GM06990 (cell line): ENCODE data around the gene AATF.

Experiments used
- DNase-seq: peaks from one replicate; pipeline ENCODE4 v3.0.0-alpha.2; 2011; ENCODE audit not compliant: insufficient read length; ENCODE audit errors: extremely low read depth
- H3K27me3 ChIP-seq: replicated peaks from 2 replicates; pipeline ENCODE4 v1.6.0; 2011; ENCODE audit warnings: low read length; ENCODE audit not compliant: control insufficient read depth, insufficient read depth
- H3K36me3 ChIP-seq: 2 replicates; pipeline ENCODE4 v1.5.1; 2011; ENCODE audit warnings: low read length; ENCODE audit not compliant: control insufficient read depth, insufficient read depth
- H3K4me3 ChIP-seq: replicated peaks from 2 replicates; pipeline ENCODE4 v1.5.1; 2011; ENCODE audit warnings: low read depth, mild to moderate bottlenecking, control low read depth, low read length
- CTCF ChIP-seq: IDR thresholded peaks from 2 replicates; pipeline ENCODE4 v1.5.1; 2011; ENCODE audit warnings: low read length, control low read depth, mild to moderate bottlenecking, inconsistent platforms; ENCODE audit not compliant: insufficient read depth, poor library complexity, severe bottlenecking

The AATF gene

GRCh38 chr17:37047631-37048104 lies 98.9 kb downstream of the AATF start:
- Histone ChIP-seq H3K27me3 (no peaks in the 10 kb centered on the region), H3K4me3 (no peak overlapping the region), H3K36me3 (peaks cover 13% of the 10 kb centered on the region)
- TF ChIP-seq CTCF = peak; percentile 90
- peak; percentile 23 for DNase-seq

GRCh38 chr17:37048811-37049210 lies 100.1 kb downstream of the AATF start:
- Histone ChIP-seq H3K36me3 (peaks cover 13% of the 10 kb centered on the region), H3K4me3 (no peak overlapping the region), H3K27me3 (no peaks in the 10 kb centered on the region)
- DNase-seq = no peak
- TF ChIP-seq CTCF = no peak

GRCh38 chr17:37050920-37051319 lies 102.2 kb downstream of the AATF start:
- TF ChIP-seq CTCF = no peak
- no peak for DNase-seq
- Histone ChIP-seq H3K36me3 (peaks cover 13% of the 10 kb centered on the region), H3K27me3 (no peaks in the 10 kb centered on the region), H3K4me3 (no peak overlapping the region)

- DNase-seq = no peak
- TF ChIP-seq CTCF = no peak
- H3K36me3 ChIP-seq = peaks cover 13% of the 10 kb centered on the region
- H3K4me3 ChIP-seq = no peak overlapping the region
- H3K27me3 ChIP-seq = no peaks in the 10 kb centered on the region
Measured at GRCh38 chr17:37051381-37051780, 102.6 kb downstream of the AATF start.

GRCh38 chr17:37051833-37052232 lies 103.1 kb downstream of the AATF start:
- no peak overlapping the region for H3K4me3 ChIP-seq

More at GRCh38 chr17:37051833-37052232, 103.1 kb downstream of the AATF start:
- H3K36me3 ChIP-seq = peaks cover 17% of the 10 kb centered on the region
- TF ChIP-seq CTCF = no peak
- H3K27me3 ChIP-seq = no peaks in the 10 kb centered on the region
- no peak for DNase-seq
